ENCODE results near the gene WDR48. TPM values are rescaled to one million over a fixed set of nuclear protein-coding genes. Genes with fewer than 3 reads are reported as not detected.

WDR48 gene
- total RNA-seq, 2 donors from 2014 or later: 15.8 to 16.5 TPM

- DNase-seq: no peak
- Histone ChIP-seq H3K4me3 (no peak overlapping the region), H3K36me3 (replicated peaks in 1 of 2; ENCODE audit: insufficient read depth in 1 of 2, low read depth in 2 of 2) (no peaks in the 10 kb centered on the region), H3K4me1 (no peaks in the 10 kb centered on the region), H3K9me3 (no peaks in the 10 kb centered on the region), H3K27ac (no peak overlapping the region), H3K27me3 (no peaks in the 10 kb centered on the region)
- no peak for ATAC-seq
- TF ChIP-seq CTCF (IDR thresholded peaks at IDR 0.05) (no peak), POLR2A (IDR thresholded peaks at IDR 0.05) (no peak)
- WGBS, 2 donors: 33 to 34% methylated on average over 4 of the region's 4 CpGs
- intact Hi-C loops (cut with DNase I): no loop called here
Observed at GRCh38 chr3:39013921-39014509, 37.8 kb upstream of the WDR48 start.

GRCh38 chr3:39015418-39015817, 36.4 kb upstream of the WDR48 start:
- DNase-seq: no peak
- WGBS, 2 donors: 84 to 94% methylated on average over 3 of the region's 3 CpGs
- H3K27me3 ChIP-seq: no peaks in the 10 kb centered on the region
- no peak overlapping the region for H3K4me3 ChIP-seq
- intact Hi-C loops (cut with DNase I): no loop called here
- no peak for TF ChIP-seq CTCF (IDR thresholded peaks at IDR 0.05)
- TF ChIP-seq POLR2A (IDR thresholded peaks at IDR 0.05): no peak
- H3K27ac ChIP-seq: no peak overlapping the region
- H3K36me3 ChIP-seq (replicated peaks in 1 of 2; ENCODE audit: insufficient read depth in 1 of 2, low read depth in 2 of 2): no peaks in the 10 kb centered on the region
- ATAC-seq: no peak
- H3K9me3 ChIP-seq: no peaks in the 10 kb centered on the region
- no peaks in the 10 kb centered on the region for H3K4me1 ChIP-seq

- no peaks in the 10 kb centered on the region for H3K9me3 ChIP-seq
- ATAC-seq: no peak
- H3K36me3 ChIP-seq (replicated peaks in 1 of 2; ENCODE audit: insufficient read depth in 1 of 2, low read depth in 2 of 2): no peaks in the 10 kb centered on the region
- no peak overlapping the region for H3K27ac ChIP-seq
- H3K4me1 ChIP-seq: no peaks in the 10 kb centered on the region
- intact Hi-C loops (cut with DNase I): no loop called here
- 85 to 88% methylated on average over 2 of the region's 2 CpGs for WGBS, 2 donors
- DNase-seq: no peak
- TF ChIP-seq CTCF (IDR thresholded peaks at IDR 0.05): no peak
- no peak for TF ChIP-seq POLR2A (IDR thresholded peaks at IDR 0.05)
- H3K4me3 ChIP-seq: no peak overlapping the region
- H3K27me3 ChIP-seq: no peaks in the 10 kb centered on the region
Observed at GRCh38 chr3:39019299-39019698, 32.5 kb upstream of the WDR48 start.

DNA sequence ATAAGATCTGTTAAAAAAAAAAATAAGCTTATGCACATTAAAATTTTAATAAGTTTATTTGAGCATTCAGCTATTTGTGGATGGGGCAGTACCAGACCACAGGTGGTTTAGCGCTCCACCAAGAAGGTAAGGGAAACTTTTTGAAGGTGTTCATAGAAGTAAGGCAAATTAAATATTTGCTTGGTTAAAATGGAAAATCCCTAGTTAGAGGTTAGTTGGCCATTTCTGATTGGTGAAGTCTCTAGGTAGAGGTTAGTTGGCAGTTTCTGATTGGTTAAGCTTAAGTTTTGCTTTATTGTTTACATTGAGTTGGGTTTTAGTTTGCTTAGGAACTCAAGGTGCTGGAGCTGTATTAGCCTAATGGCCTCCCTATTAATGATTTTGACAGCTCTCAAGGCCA, 30.8 kb upstream of the WDR48 start:
- no peaks in the 10 kb centered on the region for H3K27me3 ChIP-seq
- no peaks in the 10 kb centered on the region for H3K9me3 ChIP-seq
- intact Hi-C loops (cut with DNase I): no loop called here
- no peaks in the 10 kb centered on the region for H3K36me3 ChIP-seq (replicated peaks in 1 of 2; ENCODE audit: insufficient read depth in 1 of 2, low read depth in 2 of 2)
- no peak overlapping the region for H3K27ac ChIP-seq
- H3K4me1 ChIP-seq: no peaks in the 10 kb centered on the region
- TF ChIP-seq POLR2A (IDR thresholded peaks at IDR 0.05): no peak
- no peak for TF ChIP-seq CTCF (IDR thresholded peaks at IDR 0.05)
- no peak overlapping the region for H3K4me3 ChIP-seq
- 86 to 91% methylated on average over 1 of the region's 1 CpG for whole genome bisulfite sequencing, 2 donors
- no peak for DNase-seq
- no peak for ATAC-seq
